Ovary (tissue), 9 donors: ENCODE results near the gene ATP8B4. TPM values are rescaled to one million over a fixed set of nuclear protein-coding genes. Genes with fewer than 3 reads are reported as not detected.

Experiments
- DNase-seq, 5 donors: peaks; one replicate each; pipeline ENCODE4 v3.0.0-alpha.2; 2019 to 2020
- H3K27ac ChIP-seq, 2 donors: fragments of 200-600 bp; one replicate each; pipeline versions ENCODE4 v1.5.1 to v1.8.0; 2019 to 2022
- H3K27me3 ChIP-seq: fragments of 200-600 bp; one replicate; pipeline ENCODE4 v1.8.0; 2022
- H3K36me3 ChIP-seq: fragments of 200-600 bp; sonication (generic); one replicate; pipeline ENCODE4 v1.5.1; 2019
- H3K4me1 ChIP-seq: one replicate; pipeline ENCODE4 v1.8.1; 2013; ENCODE audit warnings: mild to moderate bottlenecking, moderate library complexity; ENCODE audit not compliant: insufficient read depth
- H3K4me3 ChIP-seq: fragments of 200-600 bp; sonication (generic); one replicate; pipeline ENCODE4 v1.5.1; 2017
- H3K9me3 ChIP-seq, 2 donors: fragments of 200-600 bp in 1 of 2; sonication (generic) in 1 of 2; one replicate each; pipeline versions ENCODE4 v1.5.1 to v1.8.1; 2013 to 2019; ENCODE audit warnings: mild to moderate bottlenecking in 1 of 2, moderate library complexity in 1 of 2
- CTCF ChIP-seq, 3 donors: fragments of 450-650 bp in 2 of 3; fragments of 200-600 bp in 1 of 3; IDR thresholded peaks; one replicate each; pipeline versions ENCODE4 v1.5.1 to v1.8.0; 2016 to 2022; ENCODE audit warnings: antibody characterized with exemption in 3 of 3, mild to moderate bottlenecking in 1 of 3
- EP300 ChIP-seq: sonication (generic); formaldehyde crosslinking; IDR thresholded peaks from one replicate; pipeline ENCODE4 v1.6.1; 2017; ENCODE audit warnings: antibody characterized with exemption
- POLR2A ChIP-seq: fragments of 450-650 bp; IDR thresholded peaks from one replicate; pipeline ENCODE4 v1.6.1; 2017; ENCODE audit warnings: antibody characterized with exemption, mild to moderate bottlenecking, moderate library complexity
- WGBS, 3 donors: extraction: QIAGEN DNeasy Blood & Tissue Kit in 1 of 3; methylation state at CpG; one replicate each; pipeline versions ENCODE4 v1.1.5 to v1.1.7; 2013 to 2017; 5-methylcytosine and 5-hydroxymethylcytosine counted together
- intact Hi-C, 4 donors: fragments of 100-400 bp; cut with DNase I; formaldehyde crosslinking; loops; one replicate each; pipeline versions ENCODE4 v1.11.0 to v1.15.1; 2022 to 2023
- polyA plus RNA-seq, 2 donors: library from polyadenylated mRNA; stranded (reverse); fragments of 200-250 nt in 1 of 2; fragments of 350-450 nt in 1 of 2; fragmentation: Illumina TruSeq in 1 of 2; extraction: RNeasy Lipid Tissue Mini Kit (QIAGEN cat#74804) in 1 of 2; gene quantifications; one replicate each; pipeline ENCODE4 v1.2.3, GENCODE V29; 2013 to 2014
- total RNA-seq, 7 donors: library from RNA; depleted of rRNA in 2 of 7; stranded (reverse); fragments of >200 nt in 2 of 7; fragmentation: NEBNext Ultra II Directional in 3 of 7; extraction: Animal tissue kit (Norgen Biotek cat#: 25700) in 3 of 7; gene quantifications; one replicate each; pipeline versions ENCODE4 v1.1.0 to v1.2.4, GENCODE V29; 2016 to 2023
- donor health status: DM: no; HTN: no; CAD: no; lungs with moderate emphysema.
- donor health status: DM: no; HTN: no; CAD: no.
- donor health status: Bipolar disorder and iron deficiency.
- donor health status: DM: yes; HTN: yes; CAD: no.
- donor health status: DM: no; HTN: no; CAD: no.
- donor health status: DM: yes; HTN: yes; CAD: no.

Gene ATP8B4
- total and polyA plus RNA-seq, 9 donors: 3.7 to 14.4 (median 7.1) TPM

- WGBS, 3 donors: 47 to 73% (median 58%) methylated on average over 2 of the region's 2 CpGs
- H3K4me3 ChIP-seq: no peak overlapping the region
- TF ChIP-seq EP300 (no peak), CTCF (IDR thresholded peaks at IDR 0.05) (no peak), POLR2A (no peak)
- intact Hi-C loops: no loop called here
- H3K27ac ChIP-seq: no peak overlapping the region
- no peaks in the 10 kb centered on the region for H3K9me3 ChIP-seq
- H3K27me3 ChIP-seq: no peaks in the 10 kb centered on the region
- no peak for DNase-seq
- H3K36me3 ChIP-seq: no peaks in the 10 kb centered on the region
- H3K4me1 ChIP-seq: no peaks in the 10 kb centered on the region
Measured at GRCh38 chr15:50077651-50078050, 41.4 kb downstream of the ATP8B4 start.

GRCh38 chr15:50077176-50077575, 41.9 kb downstream of the ATP8B4 start:
- no peaks in the 10 kb centered on the region for H3K4me1 ChIP-seq
- H3K4me3 ChIP-seq: no peak overlapping the region
- H3K36me3 ChIP-seq: no peaks in the 10 kb centered on the region
- no peak for DNase-seq
- no peaks in the 10 kb centered on the region for H3K9me3 ChIP-seq
- no peak overlapping the region for H3K27ac ChIP-seq
- no peaks in the 10 kb centered on the region for H3K27me3 ChIP-seq
- intact Hi-C loops: no loop called here
- no peak for TF ChIP-seq CTCF (IDR thresholded peaks at IDR 0.05)
- TF ChIP-seq POLR2A: no peak

GRCh38 chr15:50075319-50075718, 43.7 kb downstream of the ATP8B4 start:
- WGBS, 3 donors: 66 to 70% (median 69%) methylated on average over 1 of the region's 1 CpG
- intact Hi-C loops: no loop called here
- Histone ChIP-seq H3K27ac (no peak overlapping the region), H3K4me3 (no peak overlapping the region), H3K36me3 (no peaks in the 10 kb centered on the region), H3K27me3 (no peaks in the 10 kb centered on the region), H3K9me3 (no peaks in the 10 kb centered on the region), H3K4me1 (no peaks in the 10 kb centered on the region)
- no peak for TF ChIP-seq CTCF (IDR thresholded peaks at IDR 0.05)
- no peak for TF ChIP-seq POLR2A
- DNase-seq: no peak

GRCh38 chr15:50071551-50072258, 47.3 kb downstream of the ATP8B4 start:
- WGBS, 3 donors: 92 to 93% (median 92%) methylated on average over 1 of the region's 1 CpG
- Histone ChIP-seq H3K9me3 (no peaks in the 10 kb centered on the region), H3K27ac (no peak overlapping the region), H3K27me3 (no peaks in the 10 kb centered on the region), H3K4me1 (no peaks in the 10 kb centered on the region), H3K4me3 (no peak overlapping the region), H3K36me3 (no peaks in the 10 kb centered on the region)
- intact Hi-C loops: no loop called here
- DNase-seq: no peak
- TF ChIP-seq CTCF (IDR thresholded peaks at IDR 0.05) (no peak), POLR2A (no peak), EP300 (no peak)
